Adrenal gland (tissue), 5 donors: ENCODE results near the gene PPP2R5E.

Experiments used
- CTCF ChIP-seq, 6 experiments: fragments of 450-650 bp in 4 of 6; fragments of 200-600 bp in 2 of 6; sonication (generic) in 1 of 6; IDR thresholded peaks; 1 replicate in 5 of 6; 2 replicates in 1 of 6; pipeline versions ENCODE4 v1.5.1 to v1.8.0; 2016 to 2021; ENCODE audit warnings: antibody characterized with exemption in 6 of 6, mild to moderate bottlenecking in 2 of 6, moderate library complexity in 1 of 6
- POLR2A ChIP-seq, 2 donors: fragments of 450-650 bp; IDR thresholded peaks; one replicate each; pipeline ENCODE4 v1.6.1; 2017; ENCODE audit warnings: antibody characterized with exemption in 2 of 2, mild to moderate bottlenecking in 2 of 2, moderate library complexity in 1 of 2
- donor health status: DM: no; HTN: no; CAD: no.

- TF ChIP-seq CTCF (IDR thresholded peaks at IDR 0.05) (no peak), POLR2A (IDR thresholded peaks at IDR 0.05) (no peak)
Observed at GRCh38 chr14:63423889-63424288, 119.3 kb downstream of the PPP2R5E start.
